ENCODE data around the gene PRDX1.
"Not testable (repeated sequence)": the region's sequence is repeated elsewhere in the genome, so short reads cannot be mapped to it uniquely, and the experiment has no call there.

Gene PRDX1

GRCh38 chr1:45535988-45536766 lies 14.5 kb upstream of the PRDX1 start:
- DNase-seq (ENCODE audit: low read depth in 2 of 2), result no peak

- no peak for DNase-seq (ENCODE audit: low read depth in 2 of 2)
These were observed 10.2 kb upstream of the PRDX1 start for GRCh38 chr1:45531873-45532272.

- DNase-seq (ENCODE audit: low read depth in 2 of 2), result no peak
These were observed 9.0 kb upstream of the PRDX1 start for GRCh38 chr1:45530632-45531135.

GRCh38 chr1:45526135-45526644 lies 4.5 kb upstream of the PRDX1 start:
- DNase-seq (ENCODE audit: low read depth in 2 of 2), result no peak

- not testable (repeated sequence) for DNase-seq (ENCODE audit: low read depth in 2 of 2)
These were observed 2.3 kb upstream of the PRDX1 start for GRCh38 chr1:45523975-45524374.

GRCh38 chr1:45523516-45523915 lies 1.8 kb upstream of the PRDX1 start:
- not testable (repeated sequence) for DNase-seq (ENCODE audit: low read depth in 2 of 2)

GRCh38 chr1:45522324-45523104 lies 830 bp upstream of the PRDX1 start:
- no peak for DNase-seq (ENCODE audit: low read depth in 2 of 2)

- DNase-seq (ENCODE audit: low read depth in 2 of 2), result not testable (repeated sequence)
These were observed 1.9 kb downstream of the PRDX1 start for GRCh38 chr1:45519774-45520173.

GRCh38 chr1:45518910-45519309 lies 2.8 kb downstream of the PRDX1 start:
- DNase-seq (ENCODE audit: low read depth in 2 of 2), result no peak

GRCh38 chr1:45518366-45518765 lies 3.3 kb downstream of the PRDX1 start:
- DNase-seq (ENCODE audit: low read depth in 2 of 2), result not testable (repeated sequence)

- no peak for DNase-seq (ENCODE audit: low read depth in 2 of 2)
These were observed 5.2 kb downstream of the PRDX1 start for GRCh38 chr1:45516465-45516864.

- DNase-seq (ENCODE audit: low read depth in 2 of 2), result no peak
These were observed 5.6 kb downstream of the PRDX1 start for GRCh38 chr1:45516036-45516435.

GRCh38 chr1:45513532-45514260 lies 8.0 kb downstream of the PRDX1 start:
- DNase-seq (ENCODE audit: low read depth in 2 of 2), result not testable (repeated sequence)

GRCh38 chr1:45512641-45513054 lies 9.0 kb downstream of the PRDX1 start:
- DNase-seq (ENCODE audit: low read depth in 2 of 2), result peak; percentile 26 to 39

GRCh38 chr1:45510972-45511527 lies 10.6 kb downstream of the PRDX1 start:
- no peak for DNase-seq (ENCODE audit: low read depth in 2 of 2)

GRCh38 chr1:45510036-45510971 lies 11.4 kb downstream of the PRDX1 start:
- no peak for DNase-seq (ENCODE audit: low read depth in 2 of 2)

GRCh38 chr1:45508295-45509151 lies 13.2 kb downstream of the PRDX1 start:
- no peak for DNase-seq (ENCODE audit: low read depth in 2 of 2)

- DNase-seq (ENCODE audit: low read depth in 2 of 2), result no peak
These were observed 13.8 kb downstream of the PRDX1 start for GRCh38 chr1:45507893-45508292.

- DNase-seq (ENCODE audit: low read depth in 2 of 2), result no peak
These were observed 14.5 kb downstream of the PRDX1 start for GRCh38 chr1:45507195-45507594.

Data from stimulated activated CD8-positive, alpha-beta memory T cell treated with anti-CD3 and anti-CD28 coated beads, Interleukin-7, amount 100 ng/mL, for 4 hours (primary cell).